HL-60/S4 treated with phorbol 12-myristate 13-acetate at 8.2 ng/mL for 4 days and 3 days (cell line): ENCODE data around the gene ASAP2.

Experiments used
- in situ Hi-C: fragments of 300-500 bp; cut with MboI; formaldehyde crosslinking; loops from 2 replicates; pipeline ENCODE4 v1.15.0; 2022; ENCODE audit warnings: low sequenced_read_pairs

The ASAP2 gene

GRCh38 chr2:9291866-9292265 lies 85.3 kb downstream of the ASAP2 start:
- in situ Hi-C loops = no loop called here

GRCh38 chr2:9292426-9292825 lies 85.8 kb downstream of the ASAP2 start:
- in situ Hi-C loops = no loop called here

- in situ Hi-C loops = no loop called here
Observed at GRCh38 chr2:9294764-9295163, 88.2 kb downstream of the ASAP2 start.

- in situ Hi-C loops = no loop called here
Observed at GRCh38 chr2:9296559-9296958, 89.9 kb downstream of the ASAP2 start.

- in situ Hi-C loops = no loop called here
Observed at GRCh38 chr2:9297156-9297555, 90.5 kb downstream of the ASAP2 start.

GRCh38 chr2:9297807-9298206 lies 91.2 kb downstream of the ASAP2 start:
- in situ Hi-C loops = no loop called here

GRCh38 chr2:9298583-9298982 lies 92.0 kb downstream of the ASAP2 start:
- in situ Hi-C loops = no loop called here

GRCh38 chr2:9299161-9300100 lies 92.8 kb downstream of the ASAP2 start:
- in situ Hi-C loops = no loop called here

GRCh38 chr2:9300214-9300613 lies 93.6 kb downstream of the ASAP2 start:
- in situ Hi-C loops = no loop called here

- in situ Hi-C loops = no loop called here
Observed at GRCh38 chr2:9300829-9301453, 94.3 kb downstream of the ASAP2 start.

- in situ Hi-C loops = no loop called here
Observed at GRCh38 chr2:9302755-9303154, 96.1 kb downstream of the ASAP2 start.

GRCh38 chr2:9303528-9304225 lies 97.1 kb downstream of the ASAP2 start:
- in situ Hi-C loops = no loop called here

GRCh38 chr2:9306911-9307310 lies 100.3 kb downstream of the ASAP2 start:
- in situ Hi-C loops = no loop called here

GRCh38 chr2:9307535-9307934 lies 100.9 kb downstream of the ASAP2 start:
- in situ Hi-C loops = no loop called here

GRCh38 chr2:9308186-9308955 lies 101.8 kb downstream of the ASAP2 start:
- in situ Hi-C loops = no loop called here

GRCh38 chr2:9309147-9309546 lies 102.5 kb downstream of the ASAP2 start:
- in situ Hi-C loops = no loop called here

- in situ Hi-C loops = no loop called here
Observed at GRCh38 chr2:9310377-9310776, 103.8 kb downstream of the ASAP2 start.

GRCh38 chr2:9310798-9311197 lies 104.2 kb downstream of the ASAP2 start:
- in situ Hi-C loops = no loop called here

GRCh38 chr2:9311488-9311887 lies 104.9 kb downstream of the ASAP2 start:
- in situ Hi-C loops = no loop called here

GRCh38 chr2:9312591-9312990 lies 106.0 kb downstream of the ASAP2 start:
- in situ Hi-C loops = no loop called here

GRCh38 chr2:9313443-9313842 lies 106.8 kb downstream of the ASAP2 start:
- in situ Hi-C loops = no loop called here
